NCI-H510A treated with DMSO at 0.1 percent for 48 hours (cell line): ENCODE results near the gene SULT2B1.

Experiments used
- DNase-seq: peaks from one replicate; lab custom pipeline; 2025; lab: John Stamatoyannopoulos, UW

Gene SULT2B1

DNA sequence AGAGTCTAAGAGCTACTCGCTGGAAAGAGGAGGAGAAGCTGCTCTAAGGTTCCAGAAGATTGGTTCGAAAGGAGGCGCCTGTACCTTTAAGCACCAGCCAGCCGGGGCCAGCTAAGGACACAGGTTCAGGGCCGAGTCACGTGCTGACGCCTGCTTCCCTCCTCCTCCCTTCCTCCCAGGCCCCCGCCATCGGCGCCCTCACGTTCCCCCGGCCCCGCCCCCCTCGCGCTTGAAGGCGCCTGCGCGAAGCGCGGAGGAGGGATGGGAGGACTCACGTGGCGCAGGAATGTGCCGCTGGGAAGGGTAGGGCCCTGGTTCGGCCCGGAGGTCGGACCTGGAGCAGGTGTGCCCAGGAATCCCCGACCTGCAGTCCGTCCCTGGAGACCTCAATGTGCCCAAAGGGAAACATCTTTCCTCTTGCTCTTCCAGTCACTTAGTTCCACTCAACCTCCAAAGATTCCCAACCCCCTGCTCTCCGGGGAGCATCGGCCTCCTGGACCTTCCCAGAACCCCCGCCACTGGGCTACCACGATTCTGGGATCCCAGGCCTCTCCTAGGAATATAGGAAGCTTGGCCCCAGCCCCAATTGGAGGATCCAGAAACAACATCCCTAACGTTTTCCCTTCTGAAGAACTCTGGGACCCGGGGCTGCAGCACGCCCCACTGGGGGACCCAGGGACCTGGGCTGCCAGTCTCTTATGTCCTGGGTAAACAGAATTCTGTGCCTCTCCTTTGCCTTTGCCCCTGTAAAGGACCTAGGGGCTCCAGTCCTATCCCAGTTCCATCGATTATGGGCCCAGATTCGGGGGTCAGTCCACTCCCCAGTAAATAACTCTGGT is 82.7 kb downstream of the SULT2B1 start:
- DNase-seq: peak; percentile 92

DNA sequence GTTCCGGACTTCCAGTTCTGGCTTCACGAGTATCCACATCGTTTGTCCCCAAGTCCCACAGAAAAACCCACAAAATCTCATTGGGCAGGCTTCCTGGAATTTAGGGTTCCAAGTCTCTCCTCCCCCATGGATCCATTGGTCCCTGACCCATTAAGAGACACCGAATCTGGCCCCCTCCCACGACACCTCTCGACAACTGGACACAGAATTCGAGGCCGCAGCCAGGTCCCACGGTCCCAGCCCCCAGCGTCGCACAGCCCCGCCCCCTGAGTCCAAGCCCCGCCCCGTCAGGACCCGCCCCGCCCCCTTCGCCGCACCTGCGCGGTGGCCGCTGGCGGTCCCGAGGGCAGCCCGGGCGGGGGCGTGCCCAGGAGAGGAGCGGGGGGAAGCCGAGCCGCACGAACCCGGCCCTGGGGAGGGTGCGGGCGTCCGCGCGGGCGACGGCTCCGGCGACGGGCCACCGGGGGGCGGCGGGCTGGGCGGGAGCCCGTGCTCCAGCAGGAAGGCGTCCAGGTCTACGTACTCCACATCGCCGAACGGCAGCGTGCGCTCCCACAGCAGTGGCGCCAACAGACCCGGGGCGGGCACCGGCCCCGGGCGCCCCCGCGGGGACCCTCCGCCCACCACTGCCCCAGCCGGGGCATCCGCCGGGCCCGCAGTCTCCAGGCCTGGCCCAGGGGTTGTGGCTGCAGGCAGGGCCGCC is 83.4 kb downstream of the SULT2B1 start:
- peak; percentile 50 for DNase-seq

DNA sequence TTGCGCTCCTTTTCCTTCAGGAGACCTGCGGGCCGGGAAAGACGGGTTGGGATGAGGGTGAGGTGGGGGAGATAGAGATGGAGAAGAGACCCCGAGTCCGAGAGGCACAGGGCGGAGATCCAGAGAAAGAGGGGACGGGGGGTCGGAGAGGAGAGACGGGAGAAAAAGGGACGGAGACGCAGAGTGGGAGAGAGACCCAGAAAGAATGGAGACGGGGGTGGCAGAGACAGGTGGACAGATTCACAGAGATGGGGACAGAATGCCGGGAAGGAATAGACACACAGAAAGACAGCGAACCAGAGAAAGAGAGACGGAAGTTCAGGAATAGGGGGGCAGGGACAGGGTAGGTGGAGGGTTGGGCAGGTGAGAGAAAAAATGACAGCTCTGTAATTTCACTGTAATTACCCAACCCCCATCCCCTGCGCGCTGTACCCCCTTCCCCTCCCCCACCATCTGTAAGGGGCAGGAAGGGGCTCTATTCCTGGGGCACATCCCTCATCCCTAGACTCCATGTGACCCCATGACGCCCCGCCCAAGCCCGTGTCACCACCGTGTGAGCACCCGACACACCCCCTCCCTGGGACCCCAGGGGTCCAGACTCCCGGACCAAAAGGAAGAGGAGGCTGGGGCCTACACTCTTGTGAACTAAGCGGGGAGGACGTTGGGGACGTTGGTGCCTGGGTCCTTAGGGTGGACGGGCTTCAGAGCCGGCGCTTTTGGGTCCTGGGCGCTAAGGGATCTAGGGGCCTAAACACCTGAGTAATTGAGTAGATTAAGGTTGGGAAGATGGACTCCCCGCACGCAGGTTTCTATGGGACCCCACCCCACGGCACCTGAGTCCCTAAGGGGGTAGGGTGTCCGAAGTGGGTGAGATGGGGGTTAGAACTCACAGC is 84.2 kb downstream of the SULT2B1 start:
- DNase-seq: peak; percentile 30

- peak; percentile 82 for DNase-seq
Observed at GRCh38 chr19:48636859-48637448, 85.0 kb downstream of the SULT2B1 start, which contains the start of gene DBP. DBP (minus strand) TSS chr19:48637379; CDS start chr19:48636994, 385 bp downstream.

GRCh38 chr19:48637449-48637947 is 85.5 kb downstream of the SULT2B1 start:
- DNase-seq: peak; percentile 90

DNA sequence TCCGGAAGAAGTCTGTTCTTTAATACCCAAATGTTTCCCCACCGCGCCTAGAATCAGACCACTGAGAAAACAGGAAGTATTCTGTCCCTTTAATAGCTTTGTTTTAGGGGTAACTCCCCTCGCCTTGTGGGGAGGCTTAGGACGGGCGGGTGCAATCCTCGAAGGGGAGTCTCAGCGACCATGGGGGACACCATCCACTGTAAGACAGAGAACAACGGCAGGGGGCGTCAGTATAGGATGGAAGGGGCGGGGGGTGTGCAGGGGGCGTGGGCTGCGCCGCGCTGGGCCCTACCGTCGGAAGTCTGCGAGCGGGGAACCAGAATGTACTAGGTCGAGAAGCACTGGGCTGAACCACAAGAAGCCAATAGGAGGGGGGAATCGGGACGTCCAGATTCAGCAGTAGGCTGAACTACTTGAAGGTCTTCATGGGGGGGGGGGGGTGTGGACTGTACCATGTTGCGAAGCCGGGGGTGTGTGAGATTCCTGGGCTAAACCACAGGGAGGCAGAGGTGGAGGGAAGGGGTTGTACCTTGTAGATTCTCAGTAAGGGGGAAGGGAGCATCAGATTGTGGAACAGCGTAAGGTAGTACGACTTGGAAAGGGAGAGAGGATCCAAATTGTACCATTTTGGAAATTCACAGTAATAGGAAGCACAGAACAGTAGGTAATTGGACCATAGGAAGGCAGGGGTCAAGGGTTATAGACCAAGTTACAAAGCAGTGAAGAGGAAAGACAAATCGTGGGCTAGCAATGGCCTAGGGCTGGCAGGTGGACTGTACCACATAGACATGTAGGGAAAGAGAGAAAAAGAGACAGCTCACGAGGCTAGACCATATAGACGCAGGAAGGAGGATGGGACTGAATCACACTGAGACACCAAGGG is 86.2 kb downstream of the SULT2B1 start:
- peak; percentile 93 for DNase-seq

GRCh38 chr19:48638831-48639381 is 86.9 kb downstream of the SULT2B1 start:
- no peak for DNase-seq

DNA sequence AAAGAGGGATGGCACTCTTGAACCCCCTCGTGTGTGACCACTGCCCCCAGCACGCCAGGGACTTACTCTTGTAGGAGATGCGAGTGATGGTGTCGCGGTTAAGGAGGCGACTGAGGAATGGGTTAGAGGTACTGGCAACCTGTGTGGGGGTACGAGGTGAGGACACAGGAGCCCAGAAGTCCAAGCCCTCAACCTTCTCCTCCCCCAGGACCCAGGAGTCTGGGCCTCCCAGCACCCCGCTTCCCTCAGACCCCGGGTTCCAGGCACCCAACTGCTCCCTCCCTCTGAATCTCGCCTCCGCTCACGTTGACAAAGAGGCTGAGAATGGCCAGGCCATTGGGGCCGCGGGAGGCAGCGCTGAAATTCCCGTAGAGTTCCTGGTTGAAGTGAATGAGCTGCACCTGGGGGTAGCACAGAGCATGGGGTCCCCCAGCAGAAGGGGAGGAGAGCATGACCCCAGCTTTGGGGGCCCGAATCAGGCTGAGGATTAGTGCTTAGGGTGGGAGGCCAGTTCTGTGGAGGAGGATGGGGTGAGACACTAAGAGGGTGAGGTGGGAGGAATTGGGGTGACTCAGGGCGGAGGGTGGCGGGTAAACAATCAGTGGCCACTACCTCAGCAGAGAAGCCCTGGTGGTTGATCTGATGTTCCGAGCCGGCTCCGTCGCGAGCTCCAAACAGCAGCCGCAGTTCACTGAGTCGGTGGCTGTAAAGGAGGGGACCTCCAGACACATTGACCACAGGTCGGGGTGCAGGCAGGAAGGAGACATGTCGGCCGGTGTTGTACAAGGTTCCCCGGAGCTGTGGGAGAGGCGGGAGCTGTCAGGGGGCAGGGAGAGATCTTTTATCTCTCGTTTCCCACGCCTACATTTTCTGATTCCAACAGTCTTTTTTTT is 87.8 kb downstream of the SULT2B1 start:
- no peak for DNase-seq

DNA sequence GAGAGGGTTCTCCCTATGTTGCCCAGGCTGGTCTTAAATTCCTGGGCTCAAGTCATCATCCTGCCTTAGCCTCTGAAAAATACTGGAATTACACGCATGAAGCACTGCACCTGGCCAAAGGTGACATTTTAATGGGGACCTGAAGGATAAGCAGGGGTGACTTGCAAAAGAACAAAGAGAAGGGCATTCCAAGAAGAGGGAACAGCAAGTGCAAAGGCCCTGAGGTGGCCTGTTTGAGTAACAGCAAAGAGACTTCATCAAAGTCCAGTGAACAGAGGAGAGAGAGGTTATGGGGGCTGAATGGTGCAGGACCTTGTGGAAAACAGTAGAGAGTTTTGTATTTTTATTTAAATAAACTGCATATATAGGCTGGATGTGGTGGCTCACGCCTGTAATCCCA is 89.9 kb downstream of the SULT2B1 start:
- no peak for DNase-seq

DNA sequence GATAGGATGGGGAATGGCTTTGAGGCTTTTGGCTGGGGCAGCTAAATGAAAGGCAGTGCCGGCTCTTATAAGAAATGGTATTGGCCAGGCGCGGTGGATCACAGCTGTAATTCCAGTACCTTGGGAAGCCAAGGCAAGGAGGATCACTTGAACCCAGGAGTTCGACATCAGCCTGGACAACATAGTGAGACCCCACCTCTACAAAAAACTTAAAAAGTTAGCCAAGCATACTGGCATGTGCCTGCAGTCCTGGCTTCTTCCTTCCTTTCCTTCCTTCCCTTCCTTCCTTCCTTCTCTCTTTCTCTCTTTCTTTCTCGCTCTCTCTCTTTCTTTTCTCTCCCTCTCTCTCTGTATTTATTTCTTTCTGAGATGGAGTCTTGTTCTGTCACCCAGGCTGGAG is 90.9 kb downstream of the SULT2B1 start:
- DNase-seq: no peak

- no peak for DNase-seq
Observed at GRCh38 chr19:48644355-48644754, 92.4 kb downstream of the SULT2B1 start.

GRCh38 chr19:48644839-48645619 is 93.1 kb downstream of the SULT2B1 start:
- DNase-seq: peak; percentile 73

DNA sequence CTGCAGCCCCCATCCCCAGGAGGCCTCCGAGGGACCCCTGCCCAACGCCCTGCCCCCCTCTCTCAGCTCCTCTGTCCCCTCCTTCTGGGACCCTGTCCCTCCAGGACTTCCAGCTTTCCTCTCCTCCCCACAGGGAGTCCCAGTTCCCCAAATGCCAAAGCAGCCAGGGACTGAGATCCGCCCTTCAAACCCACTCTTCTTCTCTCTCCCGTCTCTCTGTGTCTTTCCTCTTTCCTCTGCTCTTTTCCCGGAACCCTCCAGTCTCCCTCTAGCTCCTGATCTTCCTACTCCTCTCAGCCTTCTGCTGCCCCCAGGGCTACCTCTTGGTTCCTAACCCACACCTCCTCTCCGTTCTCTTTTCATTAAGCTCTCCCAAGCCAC is 93.6 kb downstream of the SULT2B1 start:
- no peak for DNase-seq

GRCh38 chr19:48646001-48646721 is 94.2 kb downstream of the SULT2B1 start, which contains the start of gene CA11:
CA11 (minus strand) TSS chr19:48646187; CDS start chr19:48645632, 555 bp downstream.
- DNase-seq: peak; percentile 92

- DNase-seq: no peak
Observed at GRCh38 chr19:48646722-48647216, 94.8 kb downstream of the SULT2B1 start.

- no peak for DNase-seq
Observed at GRCh38 chr19:48648134-48648533, 96.2 kb downstream of the SULT2B1 start.
